Heart right ventricle (tissue), 16 donors: Measurements from ENCODE around the gene AGRP. TPM values are rescaled to one million over a fixed set of nuclear protein-coding genes. Genes with fewer than 3 reads are reported as not detected.
"Not testable (repeated sequence)": the region's sequence is repeated elsewhere in the genome, so short reads cannot be mapped to it uniquely, and the experiment has no call there.

ENCODE experiments used
- ATAC-seq, 8 donors: fragments of 200-7000 bp; cut with Tn5 transposase; one replicate each; pipeline ENCODE4 v1.9.1; 2020; ENCODE audit warnings: mild to moderate bottlenecking in 8 of 8, moderate library complexity in 8 of 8, moderate number of reproducible peaks in 1 of 8
- DNase-seq, 2 donors: peaks; one replicate each; pipeline ENCODE4 v3.0.0-alpha.2; 2020
- H3K27ac ChIP-seq, 10 donors: fragments of 200-600 bp; sonication (generic) in 2 of 10; one replicate each; pipeline versions ENCODE4 v1.5.0 to v1.8.0; 2020 to 2022; ENCODE audit warnings: mild to moderate bottlenecking in 3 of 10
- H3K27me3 ChIP-seq, 7 donors: fragments of 200-600 bp; one replicate each; pipeline ENCODE4 v1.8.0; 2021 to 2022; ENCODE audit warnings: mild to moderate bottlenecking in 2 of 7
- H3K36me3 ChIP-seq, 9 donors: fragments of 200-600 bp; sonication (generic) in 1 of 9; one replicate each; pipeline versions ENCODE4 v1.5.0 to v1.8.0; 2020 to 2022; ENCODE audit warnings: mild to moderate bottlenecking in 2 of 9
- H3K4me1 ChIP-seq, 9 donors: fragments of 200-600 bp; sonication (generic) in 1 of 9; one replicate each; pipeline versions ENCODE4 v1.5.0 to v1.8.0; 2020 to 2022; ENCODE audit warnings: mild to moderate bottlenecking in 4 of 9
- H3K4me3 ChIP-seq, 10 donors: fragments of 200-600 bp; sonication (generic) in 2 of 10; one replicate each; pipeline versions ENCODE4 v1.5.0 to v1.8.0; 2020 to 2022; ENCODE audit warnings: mild to moderate bottlenecking in 7 of 10, moderate library complexity in 2 of 10
- H3K9me3 ChIP-seq, 11 donors: fragments of 200-600 bp in 10 of 11; sonication (generic) in 2 of 11; one replicate each; pipeline versions ENCODE4 v1.5.0 to v1.8.0; 2013 to 2022; ENCODE audit warnings: mild to moderate bottlenecking in 2 of 11, control low read depth in 1 of 11, moderate library complexity in 1 of 11
- CTCF ChIP-seq, 9 donors: fragments of 200-600 bp; sonication (generic) in 2 of 9; IDR thresholded peaks; one replicate each; pipeline versions ENCODE4 v1.5.0 to v1.8.0; 2021 to 2022; ENCODE audit warnings: antibody characterized with exemption in 9 of 9, mild to moderate bottlenecking in 5 of 9, moderate library complexity in 1 of 9
- WGBS, 2 donors: extraction: QIAGEN DNeasy Blood & Tissue Kit; methylation state at CpG; one replicate each; pipeline ENCODE4 v1.1.7; 2013; ENCODE audit warnings: inconsistent platforms in 1 of 2; 5-methylcytosine and 5-hydroxymethylcytosine counted together
- intact Hi-C, 10 donors: fragments of 100-400 bp; cut with DNase I; formaldehyde crosslinking; loops; one replicate each; pipeline versions ENCODE4 v1.11.1 to v1.14.2; 2022
- polyA plus RNA-seq, 2 donors: library from polyadenylated mRNA; stranded (reverse); fragments of 200-250 nt; gene quantifications; one replicate each; pipeline ENCODE4 v1.2.3, GENCODE V29; 2013
- total RNA-seq, 10 donors: library from RNA; stranded (reverse); fragmentation: NEBNext Ultra II Directional in 3 of 10; extraction: Animal tissue kit (Norgen Biotek cat#: 25700) in 3 of 10; gene quantifications; one replicate each; pipeline versions ENCODE4 v1.2.1 to v1.2.4, GENCODE V29; 2021 to 2023
- donor health status: Arrhythmogenic right ventricular cardiomyopathy.
- donor health status: ischemic (EF 13 %, LVEDD 7.1; RV severe dilation, severe dysfunction).
- donor health status: healthy with polysubstance abuse.
- donor health status: DM: no; HTN: yes; CAD: no.
- donor health status: DM: no; HTN: no; CAD: no.
- donor health status: ischemic (EF 25% LVEDD 6.9; RV normal size, moderate dysfunction).
- donor health status: ischemic (EF 25% LVEDD 5.7; RV mildly dilated, moderate dysfunction).
- donor health status: healthy.
- donor health status: DM: yes; HTN: yes; CAD: no.
- donor health status: Ischemic cardiomyopathy.
- donor health status: ischemic (EF 35%, LVEDD 5.7; RV mildly dilated, moderate dysfunction).
- donor health status: nonischemic (EF 11% LVEDD 7.7; RV severe dilation, severe dysfunction).
- donor health status: DM: yes; HTN: yes; CAD: no.
- donor health status: PGD.
- donor health status: ischemic (EF 29% LVEDD 5.4; RV normal size, mild dysfunction).
- donor health status: nonischemic (EF 23%, LVEDD 6.1; RV moderate dilation, normal function).

Gene AGRP
- total and polyA plus RNA-seq, 12 donors = 0.10 TPM; not detected in 11

- WGBS, 2 donors = 9 to 12% methylated on average over 8 of the region's 8 CpGs
Observed at GRCh38 chr16:67514382-67514828, 31.1 kb upstream of the AGRP start.

GRCh38 chr16:67513892-67514291, 30.5 kb upstream of the AGRP start:
- WGBS, 2 donors = 95 to 100% methylated on average over 1 of the region's 1 CpG
- DNase-seq, H3K27me3 ChIP-seq, H3K4me3 ChIP-seq, H3K9me3 ChIP-seq, H3K36me3 ChIP-seq, H3K27ac ChIP-seq, ATAC-seq: not testable (repeated sequence)
- peaks cover 0 to 25% (median 0%) of the 10 kb centered on the region in 9 donors for H3K4me1 ChIP-seq
- intact Hi-C loops = loop anchor here in 6 of 10 donors (1.0 to 2.0 kb wide), 3 partner anchors 19 to 21 kb away; no protein-coding TSS in a partner anchor

More at GRCh38 chr16:67514382-67514828, 31.1 kb upstream of the AGRP start:
- no peaks in the 10 kb centered on the region for H3K9me3 ChIP-seq
- intact Hi-C loops = loop anchor here in 6 of 10 donors (1.0 to 2.0 kb wide), 3 partner anchors 20 to 22 kb away; no protein-coding TSS in a partner anchor
- H3K27ac ChIP-seq = no peak overlapping the region
- H3K4me1 ChIP-seq = peaks cover 0 to 25% (median 0%) of the 10 kb centered on the region in 9 donors
- peak in 7 of 8 donors; percentile 52 to 82 (median 66) for ATAC-seq
- H3K36me3 ChIP-seq = no peaks in the 10 kb centered on the region
- peak; percentile 52 to 82 (median 73) for TF ChIP-seq CTCF (IDR thresholded peaks at IDR 0.05)
- no peak overlapping the region for H3K4me3 ChIP-seq
- DNase-seq = peak; percentile 62 to 83
- H3K27me3 ChIP-seq = no peaks in the 10 kb centered on the region

GRCh38 chr16:67509016-67509415, 25.7 kb upstream of the AGRP start:
- no peaks in the 10 kb centered on the region for H3K27me3 ChIP-seq
- TF ChIP-seq CTCF (IDR thresholded peaks at IDR 0.05) = no peak

GRCh38 chr16:67506468-67506867, 23.1 kb upstream of the AGRP start:
- DNase-seq = no peak
- H3K9me3 ChIP-seq = no peaks in the 10 kb centered on the region
- intact Hi-C loops = no loop called here
- no peak overlapping the region for H3K4me3 ChIP-seq
- 65 to 72% methylated on average over 8 of the region's 8 CpGs for WGBS, 2 donors
- TF ChIP-seq CTCF (IDR thresholded peaks at IDR 0.05) = no peak
- no peaks in the 10 kb centered on the region for H3K27me3 ChIP-seq
- peaks cover 0 to under 1% (median 0%) of the 10 kb centered on the region in 9 donors for H3K36me3 ChIP-seq
- no peak for ATAC-seq
- H3K4me1 ChIP-seq = peaks cover 0 to 30% (median 14%) of the 10 kb centered on the region in 9 donors
- H3K27ac ChIP-seq = no peak overlapping the region

More at GRCh38 chr16:67509016-67509415, 25.7 kb upstream of the AGRP start:
- H3K4me1 ChIP-seq = peaks cover 0 to 25% (median 8%) of the 10 kb centered on the region in 9 donors
- H3K9me3 ChIP-seq = no peaks in the 10 kb centered on the region
- intact Hi-C loops = no loop called here
- ATAC-seq (no peak), DNase-seq (no peak)
- H3K4me3 ChIP-seq = no peak overlapping the region
- H3K27ac ChIP-seq = no peak overlapping the region
- WGBS, 2 donors = 93 to 95% methylated on average over 4 of the region's 4 CpGs
- no peaks in the 10 kb centered on the region for H3K36me3 ChIP-seq
